ENCODE data around the gene KCNJ15. TPM values are rescaled to one million over a fixed set of nuclear protein-coding genes. Genes with fewer than 3 reads are reported as not detected.

The KCNJ15 gene
- total RNA-seq, 1 donor from 2014 or later = 1.4 TPM

DNA sequence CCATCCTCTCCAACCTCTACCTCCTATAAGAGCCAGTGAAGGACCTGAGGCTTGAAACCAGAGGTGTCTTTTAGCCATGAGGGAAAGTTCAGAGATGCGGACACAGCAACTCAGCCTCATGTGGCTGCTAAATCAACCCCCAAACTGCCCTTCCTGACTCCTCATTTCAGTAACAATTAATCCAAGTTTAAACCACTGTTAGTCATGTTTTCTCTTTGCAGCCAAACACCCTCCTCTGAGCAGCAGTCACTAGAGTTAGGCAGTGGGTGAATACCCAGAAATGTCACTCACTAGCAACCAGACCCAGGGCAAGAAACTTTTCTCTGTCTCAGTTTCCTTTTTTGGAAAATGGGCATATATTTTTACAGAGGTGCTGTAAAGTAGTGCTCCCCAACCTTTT is 71.2 kb downstream of the KCNJ15 start:
- DNase-seq = no peak

DNA sequence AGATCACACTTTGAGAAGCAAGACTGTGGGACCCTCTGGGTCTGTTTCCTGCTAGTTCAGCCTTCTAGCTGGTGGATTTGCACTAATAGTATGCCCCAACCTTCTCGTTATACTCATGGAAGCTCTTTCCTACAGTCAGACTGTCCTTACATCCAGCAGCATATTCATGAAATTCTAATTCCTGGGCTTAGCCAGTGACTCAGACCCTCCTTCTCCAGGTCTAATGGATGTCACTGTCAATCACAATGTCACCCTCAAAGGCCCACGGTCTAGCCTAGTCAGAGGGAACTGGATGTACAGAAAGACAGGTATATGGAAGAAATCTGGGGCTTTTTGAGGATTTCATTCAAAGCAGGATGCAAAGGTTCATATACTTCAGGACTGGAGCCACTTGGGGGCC is 72.4 kb downstream of the KCNJ15 start:
- no peak for DNase-seq

DNA sequence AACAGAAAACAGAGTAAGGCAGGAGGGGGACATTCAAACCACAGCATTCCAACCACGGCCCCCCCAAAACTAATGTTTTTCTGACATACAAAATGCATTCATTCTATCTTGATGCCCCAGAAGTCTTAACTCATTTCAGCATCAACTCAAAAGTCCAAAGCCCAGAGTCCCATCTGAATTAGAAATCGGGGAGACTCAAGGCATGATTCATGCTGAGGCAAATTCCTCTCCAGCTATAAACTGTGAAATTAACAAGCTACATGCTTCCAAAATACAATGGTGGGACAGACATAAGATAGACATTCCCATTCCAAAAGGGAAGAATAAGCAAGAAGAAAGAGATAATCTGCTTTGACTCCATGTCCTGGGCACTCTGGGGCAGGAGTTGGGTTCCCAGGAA is 73.9 kb downstream of the KCNJ15 start:
- no peak for DNase-seq

DNA sequence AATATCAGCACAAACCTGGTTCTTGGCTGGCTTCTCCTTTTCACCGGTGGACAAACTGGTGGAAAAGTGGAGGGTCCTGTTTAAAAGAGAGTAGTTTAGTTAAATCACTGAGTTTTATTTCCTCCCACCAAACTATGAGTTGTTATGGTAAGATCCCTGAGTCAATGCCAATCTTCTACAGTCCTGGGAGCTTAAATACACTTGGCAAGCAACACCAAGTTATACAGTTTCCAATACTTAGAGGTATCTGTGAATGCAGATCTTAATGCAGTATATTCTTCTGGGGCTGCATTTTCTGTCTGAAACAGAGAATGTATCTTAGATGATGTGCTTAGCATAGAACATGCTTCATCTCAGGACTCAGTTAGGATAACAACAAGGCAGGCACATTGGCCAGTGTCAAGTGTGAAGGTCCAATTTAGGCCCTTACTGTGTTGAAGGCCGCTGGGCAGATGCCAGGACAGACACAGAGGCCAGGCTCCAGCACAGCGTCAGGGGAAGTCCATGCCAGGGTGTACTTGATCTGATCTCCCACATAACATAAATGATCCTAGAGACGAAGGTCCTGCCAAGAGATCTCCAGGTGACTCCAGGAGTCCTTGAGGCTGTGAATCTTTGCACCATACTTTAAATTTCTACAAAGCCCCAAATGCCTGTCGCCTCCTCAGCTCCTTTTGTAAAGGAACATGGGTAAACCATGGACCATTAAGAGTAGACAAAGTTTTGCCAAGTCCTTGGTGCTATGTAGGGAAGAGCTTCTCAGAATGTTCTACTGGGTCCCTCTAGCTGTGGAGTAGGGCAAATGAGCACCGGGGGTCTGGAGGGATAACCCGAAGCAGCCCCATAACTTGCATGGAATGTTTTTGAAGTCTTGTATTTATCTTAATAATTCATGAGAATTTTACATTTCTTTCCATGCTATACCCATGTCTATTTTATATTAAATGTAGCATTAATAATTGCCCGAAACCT is 76.8 kb downstream of the KCNJ15 start:
- peak; percentile 51 for DNase-seq

DNA sequence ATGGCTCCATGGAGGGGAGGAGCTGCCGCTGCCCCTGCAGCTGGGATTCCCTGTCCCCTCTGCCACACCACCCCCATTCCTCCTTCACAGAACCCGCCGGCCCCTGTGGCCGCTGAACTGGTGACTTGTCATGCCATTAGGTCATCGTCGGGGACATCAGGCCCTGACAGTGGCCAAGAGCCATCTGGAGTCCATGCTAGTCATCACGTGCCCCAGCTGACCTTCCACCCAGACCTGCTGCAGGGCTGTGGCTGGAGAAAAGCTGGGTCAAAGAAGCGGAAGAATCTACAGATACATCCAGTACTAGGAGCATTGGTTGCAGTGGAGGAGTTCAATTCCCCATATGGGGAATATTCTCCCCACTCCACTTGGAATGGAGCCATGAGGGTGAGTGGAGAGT is 78.1 kb downstream of the KCNJ15 start:
- no peak for DNase-seq

DNA sequence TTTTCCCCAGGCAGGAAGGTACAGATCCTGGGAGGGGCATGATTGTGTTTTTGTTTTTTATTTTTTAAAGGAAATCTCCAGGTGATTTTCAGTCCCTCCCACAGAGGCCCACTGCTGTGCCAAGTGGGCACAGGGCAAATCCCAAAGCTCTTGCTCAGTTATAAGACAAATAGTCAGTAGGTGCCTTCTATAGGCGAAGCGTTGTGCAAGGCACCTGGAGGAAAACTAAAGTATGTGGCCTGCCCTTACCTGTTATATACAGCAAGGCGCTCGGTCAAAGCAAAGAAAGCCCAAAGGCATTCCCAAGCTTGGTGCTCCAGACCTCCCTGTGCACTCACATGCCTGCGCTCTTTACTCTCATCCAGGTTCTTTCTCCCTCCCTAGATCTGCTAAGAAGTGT is 81.0 kb downstream of the KCNJ15 start:
- no peak for DNase-seq

DNA sequence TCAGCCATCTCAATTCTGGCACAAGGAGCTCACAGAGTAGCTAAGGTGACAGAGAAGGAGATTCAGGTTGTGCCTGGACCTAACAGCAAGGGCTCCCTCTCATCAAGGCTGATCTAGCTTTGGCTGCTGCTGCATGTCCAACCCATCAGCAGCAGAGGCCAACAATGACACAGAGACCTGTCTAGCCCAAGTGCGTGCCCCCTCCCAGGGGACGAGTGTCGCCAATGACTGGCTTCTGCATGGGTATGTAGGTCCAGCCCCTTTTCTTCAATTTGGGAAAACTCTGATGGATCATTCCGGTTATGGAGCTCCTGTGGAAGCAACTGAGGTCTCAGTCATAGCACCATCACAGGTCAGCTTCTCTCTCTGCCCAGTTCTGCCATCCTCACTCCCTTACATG is 83.3 kb downstream of the KCNJ15 start:
- no peak for DNase-seq

DNA sequence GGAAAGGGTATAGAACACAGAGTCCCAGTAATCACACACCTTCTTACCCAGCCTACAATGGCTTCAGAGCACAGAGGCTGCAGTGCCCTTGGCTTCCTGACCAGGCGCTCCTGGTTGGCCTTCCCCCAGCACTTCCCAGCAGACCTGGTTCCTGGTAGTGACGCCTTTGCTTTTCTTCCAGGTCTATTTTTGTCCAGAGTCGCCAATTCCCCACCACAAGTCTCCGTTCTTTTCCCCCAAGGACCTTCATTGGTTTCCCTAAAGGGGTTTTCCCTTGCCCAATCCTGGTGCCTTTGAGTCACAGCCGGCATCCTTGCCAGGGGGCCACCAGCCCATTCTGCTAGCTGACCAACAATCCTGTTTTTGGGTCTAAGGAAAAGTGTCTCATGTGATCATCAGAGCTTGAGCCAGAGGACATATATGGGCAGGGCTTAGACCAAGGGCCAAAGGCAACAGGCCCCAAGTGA is 84.8 kb downstream of the KCNJ15 start:
- no peak for DNase-seq

DNA sequence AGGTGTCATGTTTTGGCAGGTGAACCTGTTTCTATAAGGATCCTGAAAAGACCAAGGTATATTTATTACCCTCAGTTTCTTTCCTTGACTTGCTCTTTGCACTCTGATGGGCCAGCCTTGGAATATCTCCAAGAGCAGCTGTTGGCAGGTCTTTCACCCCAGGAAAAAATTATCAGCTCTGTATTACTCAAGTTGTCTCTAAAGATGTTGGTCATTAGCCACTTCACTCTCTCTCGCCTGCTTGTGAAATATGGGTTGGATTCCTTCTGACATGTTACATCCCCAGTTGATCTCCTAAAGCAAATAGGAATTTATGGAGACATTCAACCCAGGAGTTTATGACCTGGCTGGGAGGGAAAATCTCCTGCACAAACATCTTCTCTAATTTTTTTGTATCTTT is 85.9 kb downstream of the KCNJ15 start:
- DNase-seq = no peak

DNA sequence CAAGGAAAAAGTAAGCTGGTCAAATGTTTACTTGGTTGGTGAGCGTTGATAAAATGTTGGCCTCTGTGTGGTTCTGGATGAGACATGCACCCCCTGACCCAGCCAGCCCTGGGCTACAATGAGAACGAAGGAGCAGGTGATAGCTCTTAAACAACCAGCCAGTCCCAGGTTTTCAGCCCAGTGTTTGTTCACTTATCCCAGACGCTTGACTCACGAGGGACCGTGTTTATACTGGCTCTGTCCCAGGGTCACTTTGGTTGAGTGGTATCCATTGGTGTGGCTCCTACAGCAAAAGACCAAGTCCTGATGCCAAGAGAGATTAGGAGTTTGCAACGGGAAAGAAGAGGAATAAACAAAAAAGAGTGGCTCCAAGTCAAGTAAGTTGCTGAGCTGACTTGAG is 86.9 kb downstream of the KCNJ15 start:
- peak; percentile 47 for DNase-seq

DNA sequence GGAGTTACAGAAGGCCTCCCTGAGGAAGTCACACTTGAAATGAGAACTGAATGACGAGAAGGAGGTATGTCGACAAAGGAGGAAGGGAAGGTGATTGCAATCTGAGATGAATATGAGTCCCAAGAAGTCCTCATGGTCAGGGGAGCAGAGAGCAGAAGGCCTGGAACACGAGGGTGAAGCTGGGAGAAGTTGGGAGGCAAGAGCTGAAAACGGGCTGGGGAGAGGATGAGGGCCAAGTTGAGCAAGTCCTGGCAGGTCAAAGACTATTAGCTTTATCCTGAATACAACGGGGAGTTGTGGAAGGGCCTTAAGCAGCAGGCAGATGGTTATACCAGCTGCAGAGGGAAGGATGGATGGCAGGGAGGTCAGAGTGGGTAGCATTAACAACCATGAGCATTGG is 89.5 kb downstream of the KCNJ15 start:
- no peak for DNase-seq

DNA sequence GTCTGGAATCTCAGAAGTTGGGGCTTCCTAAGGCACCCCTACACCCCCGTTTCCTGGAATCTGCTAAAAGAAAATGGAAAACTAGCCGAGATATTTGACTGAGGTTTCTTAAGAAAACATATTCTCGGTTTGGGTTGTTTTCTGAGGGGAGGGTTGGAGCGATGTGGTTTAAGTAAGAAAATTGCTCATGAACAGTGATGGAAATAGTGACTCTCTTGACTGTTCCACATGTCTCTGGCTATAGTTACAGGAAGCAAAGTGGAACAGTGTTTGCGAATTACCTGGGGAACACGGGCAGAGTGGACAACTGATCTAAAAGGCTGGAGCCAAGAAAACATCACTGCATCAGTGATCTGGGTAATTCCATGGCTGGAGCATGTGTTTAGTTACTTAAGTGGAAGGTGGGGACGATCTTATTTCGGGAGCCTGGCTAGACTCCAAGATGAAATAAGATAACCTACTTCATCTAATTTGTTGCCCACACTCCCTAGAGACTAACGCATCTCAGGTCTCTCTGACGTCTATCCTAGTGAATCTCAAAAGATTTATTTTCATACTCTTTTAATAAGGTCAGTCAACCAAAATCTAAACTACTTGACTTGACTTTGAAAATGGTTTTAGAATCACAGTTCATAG is 92.4 kb downstream of the KCNJ15 start:
- DNase-seq = peak; percentile 13

DNA sequence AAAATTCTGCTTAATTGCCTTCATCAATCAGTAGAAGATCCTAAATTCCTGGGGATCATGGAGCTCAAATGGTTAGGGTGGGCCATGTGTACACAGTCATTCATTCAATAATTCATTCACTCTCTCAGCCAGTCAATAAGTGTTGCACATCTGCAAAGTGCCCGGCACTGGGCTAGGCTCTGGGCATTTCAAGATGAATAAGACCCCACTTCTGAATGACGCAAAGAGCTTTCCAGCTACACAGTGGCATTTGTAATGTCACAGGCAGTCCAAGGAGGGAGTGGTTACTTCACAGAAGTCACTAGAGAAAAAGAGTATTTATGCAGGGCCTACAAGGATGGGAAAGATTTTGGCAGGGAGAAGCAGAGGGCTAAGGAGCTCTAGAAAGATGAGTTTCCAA is 93.2 kb downstream of the KCNJ15 start:
- DNase-seq = no peak

DNA sequence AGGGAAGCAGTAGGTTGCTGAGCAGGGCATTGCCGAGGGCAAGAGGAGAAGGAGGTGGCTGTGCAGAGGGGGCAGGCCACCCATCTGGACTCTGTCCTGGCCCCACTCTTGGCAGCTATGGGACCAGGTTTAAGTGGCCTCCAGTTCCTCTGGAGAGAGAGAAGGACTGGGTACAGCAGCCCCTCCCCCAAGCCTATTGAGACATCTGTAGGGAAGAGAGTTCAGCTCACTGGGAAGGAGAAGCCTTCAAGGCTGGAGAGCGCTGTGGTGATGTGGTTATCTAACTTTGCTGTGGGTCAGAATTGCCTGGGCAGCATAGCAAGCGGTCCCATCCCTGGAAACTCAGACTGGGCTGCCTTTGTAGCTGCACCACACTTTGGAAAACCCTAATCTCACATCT is 93.9 kb downstream of the KCNJ15 start:
- no peak for DNase-seq

DNA sequence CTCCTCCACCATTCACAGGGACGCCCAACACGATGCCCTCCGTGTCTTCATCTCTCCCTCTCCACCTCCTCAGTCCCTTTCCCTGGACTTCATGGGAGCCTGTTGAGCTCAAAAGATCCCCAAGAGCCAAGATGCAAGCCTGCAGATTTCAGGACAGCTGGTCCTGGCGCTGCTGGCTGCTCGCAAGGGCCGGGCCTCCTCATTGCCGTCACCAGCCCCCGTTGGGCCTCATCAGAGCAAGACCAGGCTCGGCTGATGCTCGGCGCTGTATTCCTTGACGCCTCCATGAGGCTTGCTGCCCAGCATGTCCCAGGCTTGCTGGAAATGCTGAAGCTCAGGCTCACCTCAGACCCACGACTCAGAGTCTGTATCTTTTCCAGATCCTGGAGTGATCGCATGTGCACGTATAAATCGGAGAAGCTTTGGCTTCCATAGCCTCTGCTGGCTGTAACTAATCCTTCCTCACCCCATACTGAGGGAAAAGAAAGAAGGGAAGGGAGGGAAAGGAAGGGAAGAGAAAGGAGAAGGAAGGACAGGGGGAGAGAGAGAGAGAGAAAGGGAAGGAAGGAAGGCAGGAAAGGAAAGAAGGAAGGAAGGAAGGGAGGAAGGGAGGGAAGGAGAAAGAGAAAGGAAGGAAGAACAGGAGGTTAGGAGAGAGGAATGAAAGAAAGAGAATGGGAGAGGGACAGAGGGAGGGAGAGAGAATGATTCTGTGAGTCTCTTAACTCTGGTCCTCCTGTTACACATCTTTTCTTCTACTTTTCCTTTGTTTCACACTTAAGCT is 94.6 kb downstream of the KCNJ15 start:
- DNase-seq = no peak

DNA sequence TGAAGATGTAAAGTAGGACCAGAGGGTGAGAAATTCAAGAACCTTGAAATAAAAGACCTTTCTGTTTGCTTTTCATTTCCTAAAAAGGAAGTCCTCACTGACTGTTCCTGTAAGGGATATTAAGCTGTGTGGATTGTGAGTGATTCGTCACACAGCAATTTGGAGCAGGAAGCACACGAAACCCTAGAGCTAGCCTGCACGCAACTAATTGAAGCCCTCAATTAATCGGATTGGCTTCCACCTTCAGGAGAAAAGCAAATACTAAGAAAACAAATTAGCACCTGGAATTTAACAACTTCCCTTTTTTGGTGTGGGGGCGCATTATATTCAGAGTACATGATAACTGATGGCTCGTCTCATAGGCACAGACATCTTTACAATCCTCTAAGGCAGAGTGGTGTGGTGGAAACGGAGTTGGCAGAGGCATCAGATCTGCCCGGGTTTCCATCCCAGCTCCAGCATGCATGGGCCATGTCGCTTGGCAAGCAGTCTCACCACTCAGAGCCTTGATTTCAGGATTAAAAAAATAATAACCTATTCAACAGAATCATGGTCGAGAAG is 95.2 kb downstream of the KCNJ15 start:
- peak; percentile 83 for DNase-seq

DNA sequence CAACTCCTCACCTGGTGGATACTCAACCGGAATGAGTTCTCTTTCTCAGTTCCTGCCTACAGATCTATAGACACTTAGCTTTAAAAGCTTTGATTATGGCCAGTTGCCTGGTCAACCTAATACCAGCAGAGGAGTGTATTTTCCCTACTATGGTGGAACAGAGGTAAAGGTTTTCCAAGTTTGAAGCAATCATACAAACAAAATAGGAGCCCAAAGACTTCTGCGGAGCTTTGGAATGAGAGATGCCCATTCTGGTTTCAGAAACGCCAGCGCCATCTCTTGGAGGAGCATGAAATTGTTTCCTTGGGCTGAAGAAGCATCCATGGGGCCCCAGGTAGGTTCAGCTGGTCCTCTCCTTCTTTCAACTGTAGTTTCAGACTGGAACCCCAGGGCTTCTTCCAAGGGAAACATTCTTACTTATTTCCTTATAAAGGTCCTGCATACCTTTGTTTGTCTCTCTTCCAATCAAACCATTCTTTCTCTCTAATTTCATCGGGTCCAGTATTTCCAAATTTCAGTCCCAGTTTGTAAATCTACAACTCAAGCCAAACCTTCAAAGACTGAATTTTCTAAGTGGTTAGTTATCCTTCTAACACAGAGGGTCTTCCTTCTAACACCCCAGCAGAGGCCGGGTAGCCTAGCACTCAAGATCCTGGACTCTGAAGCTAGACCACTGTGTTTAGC is 95.9 kb downstream of the KCNJ15 start:
- peak; percentile 85 for DNase-seq

DNA sequence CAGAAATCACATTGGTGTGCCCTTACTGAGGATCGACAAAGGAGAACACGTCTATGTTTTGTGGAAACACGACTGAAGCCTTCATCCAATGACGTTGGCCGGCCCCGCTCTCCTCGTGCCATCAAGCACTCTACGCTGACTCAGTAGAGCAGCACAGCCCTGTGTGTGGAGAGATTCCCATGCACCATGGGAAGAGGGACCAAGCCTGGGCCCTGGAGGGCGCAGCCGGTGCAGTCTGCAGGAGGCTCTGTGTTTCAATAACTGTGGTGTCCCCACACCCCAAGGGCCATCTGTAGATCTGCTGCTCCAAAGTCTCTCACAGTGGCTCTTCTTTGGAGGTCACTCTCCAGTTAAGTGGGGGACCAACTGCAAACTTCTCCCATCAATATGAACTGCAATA is 97.4 kb downstream of the KCNJ15 start:
- no peak for DNase-seq

DNA sequence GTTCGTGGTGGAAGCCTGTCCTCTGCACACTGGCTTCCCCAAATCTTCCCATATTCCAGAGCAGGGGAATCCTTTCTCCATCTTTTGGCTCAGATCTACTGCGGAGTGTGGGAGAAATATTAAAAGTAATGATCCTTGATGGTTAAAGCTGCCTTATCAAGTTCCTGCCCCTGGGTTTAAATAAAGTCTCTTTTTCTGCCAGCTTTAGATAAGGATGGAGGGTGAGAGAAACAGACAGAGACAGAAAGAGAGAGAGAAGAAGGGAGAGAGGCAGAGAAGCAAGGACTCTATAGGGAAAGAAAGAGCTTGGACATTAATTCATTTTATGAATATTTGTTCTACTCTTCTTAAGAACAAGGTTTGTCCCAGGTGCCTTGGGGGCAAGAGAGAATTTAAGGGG is 98.0 kb downstream of the KCNJ15 start:
- no peak for DNase-seq

DNA sequence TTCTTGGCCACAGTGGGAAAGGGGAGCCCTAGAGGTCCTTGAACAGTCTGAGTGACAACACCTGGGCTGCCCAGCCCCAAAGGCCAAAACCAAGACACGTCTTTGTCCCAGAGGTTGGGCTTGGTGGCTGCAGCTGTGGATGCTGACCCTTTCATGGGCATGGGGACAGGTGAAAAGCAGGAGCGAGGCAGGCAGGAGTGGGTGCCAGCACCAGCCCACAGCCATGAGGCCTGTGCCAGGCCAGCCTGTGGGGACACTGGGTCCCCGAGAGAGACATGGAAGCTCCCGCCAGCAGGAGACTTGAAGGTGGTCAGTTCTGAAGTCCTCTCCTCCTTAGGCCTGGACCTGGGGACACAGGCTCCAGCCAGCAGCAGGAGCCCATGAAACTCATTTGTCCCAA is 98.6 kb downstream of the KCNJ15 start:
- no peak for DNase-seq

DNA sequence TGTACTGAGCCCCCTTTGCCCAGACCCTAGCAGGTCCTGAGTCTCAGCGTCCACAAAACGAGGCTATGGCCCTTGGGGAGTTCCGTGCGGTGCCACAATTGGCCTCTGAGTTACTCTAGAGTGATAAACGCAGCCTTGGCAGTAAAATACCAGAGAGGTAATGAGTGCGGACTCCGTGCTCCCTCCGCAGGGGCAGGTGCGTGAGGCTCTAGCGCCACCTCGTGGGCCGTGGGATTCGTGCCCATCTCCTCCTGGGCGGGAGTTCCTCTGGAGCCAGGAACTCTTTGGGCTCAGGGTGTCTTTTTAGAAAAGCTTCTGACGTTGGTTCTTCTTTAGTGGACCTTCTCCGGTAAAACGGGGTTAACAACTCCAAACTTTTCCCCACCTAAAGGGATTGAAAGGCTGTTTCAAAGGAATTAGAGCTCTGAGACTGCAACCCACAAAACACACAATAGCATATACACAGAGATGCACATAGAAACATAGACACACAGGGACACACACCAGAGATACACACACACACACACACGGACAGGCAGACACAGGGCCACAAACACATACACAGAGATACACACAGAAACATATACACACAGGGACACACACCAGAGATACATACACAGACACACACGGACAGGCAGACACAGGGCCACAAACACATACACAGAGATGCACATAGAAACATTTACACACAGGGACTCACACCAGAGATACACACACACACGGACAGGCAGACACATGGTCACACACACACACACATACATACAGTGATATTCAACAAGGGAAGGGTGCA is 99.4 kb downstream of the KCNJ15 start:
- DNase-seq = peak; percentile 86
